ENCODE data around the gene SLC22A13.

- TF ChIP-seq EZH2 (IDR thresholded peaks at IDR 0.05; ENCODE audit: borderline replicate concordance, insufficient read depth, low read length, poor library complexity, severe bottlenecking) (no peak), CTCF (IDR thresholded peaks at IDR 0.05; ENCODE audit: poor library complexity, severe bottlenecking) (no peak), SMC3 (conservative IDR thresholded peaks at IDR 0.05; ENCODE audit: poor library complexity) (no peak)
- TF ChIP-seq, protein P1, sequence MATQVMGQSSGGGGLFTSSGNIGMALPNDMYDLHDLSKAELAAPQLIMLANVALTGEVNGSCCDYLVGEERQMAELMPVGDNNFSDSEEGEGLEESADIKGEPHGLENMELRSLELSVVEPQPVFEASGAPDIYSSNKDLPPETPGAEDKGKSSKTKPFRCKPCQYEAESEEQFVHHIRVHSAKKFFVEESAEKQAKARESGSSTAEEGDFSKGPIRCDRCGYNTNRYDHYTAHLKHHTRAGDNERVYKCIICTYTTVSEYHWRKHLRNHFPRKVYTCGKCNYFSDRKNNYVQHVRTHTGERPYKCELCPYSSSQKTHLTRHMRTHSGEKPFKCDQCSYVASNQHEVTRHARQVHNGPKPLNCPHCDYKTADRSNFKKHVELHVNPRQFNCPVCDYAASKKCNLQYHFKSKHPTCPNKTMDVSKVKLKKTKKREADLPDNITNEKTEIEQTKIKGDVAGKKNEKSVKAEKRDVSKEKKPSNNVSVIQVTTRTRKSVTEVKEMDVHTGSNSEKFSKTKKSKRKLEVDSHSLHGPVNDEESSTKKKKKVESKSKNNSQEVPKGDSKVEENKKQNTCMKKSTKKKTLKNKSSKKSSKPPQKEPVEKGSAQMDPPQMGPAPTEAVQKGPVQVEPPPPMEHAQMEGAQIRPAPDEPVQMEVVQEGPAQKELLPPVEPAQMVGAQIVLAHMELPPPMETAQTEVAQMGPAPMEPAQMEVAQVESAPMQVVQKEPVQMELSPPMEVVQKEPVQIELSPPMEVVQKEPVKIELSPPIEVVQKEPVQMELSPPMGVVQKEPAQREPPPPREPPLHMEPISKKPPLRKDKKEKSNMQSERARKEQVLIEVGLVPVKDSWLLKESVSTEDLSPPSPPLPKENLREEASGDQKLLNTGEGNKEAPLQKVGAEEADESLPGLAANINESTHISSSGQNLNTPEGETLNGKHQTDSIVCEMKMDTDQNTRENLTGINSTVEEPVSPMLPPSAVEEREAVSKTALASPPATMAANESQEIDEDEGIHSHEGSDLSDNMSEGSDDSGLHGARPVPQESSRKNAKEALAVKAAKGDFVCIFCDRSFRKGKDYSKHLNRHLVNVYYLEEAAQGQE (IDR thresholded peaks at IDR 0.05; ENCODE audit: borderline replicate concordance) = no peak
Observed at GRCh38 chr3:38264779-38265178, 833 bp upstream of the SLC22A13 start.

All from neural cell (in vitro differentiated cells).